Measurements from ENCODE around the gene IFNGR2. TPM values are rescaled to one million over a fixed set of nuclear protein-coding genes. Genes with fewer than 3 reads are reported as not detected.
A peak's percentile ranks its signal among the peaks of the same experiment; 100 is the strongest.

IFNGR2 gene
- total RNA-seq (2022) (47.0 and 56.9 TPM in 2 replicates), Bru-seq, nascent RNA (percentile 76 among the genes with signal in this experiment), BruChase-seq, experiment 1, labeled RNA remaining after a 2-hour chase (percentile 77 among the genes with signal in this experiment), BruChase-seq, experiment 2, labeled RNA remaining after a 6-hour chase (percentile 79 among the genes with signal in this experiment)
- long read RNA-seq, transcript IFNGR2-206 (6 exons, 966 nt): minor isoform, 8 of 191 reads
- long read RNA-seq, transcript IFNGR2-202 (8 exons, 1,742 nt): minor isoform, 5 of 191 reads
- long read RNA-seq, transcript IFNGR2-201 (7 exons, 2,221 nt): major isoform, 154 of 191 reads
- long read RNA-seq, partial matches to known transcripts: 5 of 191 reads
- long read RNA-seq, other reads (novel, unspliced or antisense): 19 of 191 reads

GRCh38 chr21:33403128-33403785 is at the start of gene IFNGR2:
Gene IFNGR2, plus strand, starts transcription at chr21:33403413. Its CDS starts 131 bp downstream, at chr21:33403544.
- Mint-ChIP-seq H3K9me3 (ENCODE audit: unreplicated experiment) (no peaks in the 10 kb centered on the region), H3K27me3 (ENCODE audit: insufficient read depth, unreplicated experiment) (no peaks in the 10 kb centered on the region), H3K27ac (ENCODE audit: unreplicated experiment) (peak within 1 kb of the TSS; percentile 96), H3K36me3 (ENCODE audit: insufficient read depth, unreplicated experiment) (peaks cover 15% of the 10 kb centered on the region), H3K4me3 (ENCODE audit: unreplicated experiment) (peak within 1 kb of the TSS; percentile 99), H3K4me1 (ENCODE audit: low read depth, unreplicated experiment) (peaks cover 17% of the 10 kb centered on the region)
- Histone ChIP-seq H3K9me3 (no peaks in the 10 kb centered on the region), H3K4me3 (ENCODE audit: low read depth, low read length) (peak within 1 kb of the TSS; percentile 89), H3K27me3 (replicated peaks; ENCODE audit: control insufficient read depth, insufficient read depth, low read length) (no peaks in the 10 kb centered on the region), H3K4me1 (peaks cover 26% of the 10 kb centered on the region), H3K36me3 (ENCODE audit: control insufficient read depth, insufficient read depth, low read length) (no peaks in the 10 kb centered on the region)
- TF ChIP-seq CTCF (IDR thresholded peaks at IDR 0.05; ENCODE audit: insufficient read depth in 1 of 2, low read depth in 1 of 2, low read length in 1 of 2, severe bottlenecking in 1 of 2, unreplicated experiment in 1 of 2): no peak
- intact Hi-C loops (cut with micrococcal nuclease; ENCODE audit: unreplicated experiment): no loop called here
- peak in 1 of 2 experiments; percentile 60 for DNase-seq
- POLR2A ChIA-PET: interaction anchor here (1.4 kb wide), 1 partner anchor 10 kb away, joined by 8 read pairs; no protein-coding TSS in a partner anchor
- CTCF ChIA-PET: interaction anchor here (1.5 kb wide), 1 partner anchor 42 kb away, joined by 4 read pairs; no protein-coding TSS in a partner anchor
- BruUV-seq (replicated peaks): no TSS peak

- Mint-ChIP-seq H3K9me3 (ENCODE audit: unreplicated experiment) (no peaks in the 10 kb centered on the region), H3K27ac (ENCODE audit: unreplicated experiment) (no peak overlapping the region), H3K4me1 (ENCODE audit: low read depth, unreplicated experiment) (no peaks in the 10 kb centered on the region), H3K36me3 (ENCODE audit: insufficient read depth, unreplicated experiment) (peaks cover 15% of the 10 kb centered on the region), H3K4me3 (ENCODE audit: unreplicated experiment) (no peak overlapping the region), H3K27me3 (ENCODE audit: insufficient read depth, unreplicated experiment) (no peaks in the 10 kb centered on the region)
- H3K27me3 ChIP-seq (replicated peaks; ENCODE audit: control insufficient read depth, insufficient read depth, low read length): no peaks in the 10 kb centered on the region
- TSS peak; percentile 72 for BruUV-seq (replicated peaks)
- DNase-seq: no peak
- no peaks in the 10 kb centered on the region; the same call in 1 of the 2 replicates for H3K36me3 ChIP-seq (ENCODE audit: control insufficient read depth, insufficient read depth, low read length)
- CTCF ChIA-PET: no interaction called here
- intact Hi-C loops (cut with micrococcal nuclease; ENCODE audit: unreplicated experiment): no loop called here
- POLR2A ChIA-PET: no interaction called here
- no peak overlapping the region for H3K4me3 ChIP-seq (ENCODE audit: low read depth, low read length)
- peaks cover 5% of the 10 kb centered on the region; the same call in 1 of the 2 replicates for H3K4me1 ChIP-seq
- H3K9me3 ChIP-seq: no peaks in the 10 kb centered on the region
- TF ChIP-seq CTCF (IDR thresholded peaks at IDR 0.05; ENCODE audit: insufficient read depth in 1 of 2, low read depth in 1 of 2, low read length in 1 of 2, severe bottlenecking in 1 of 2, unreplicated experiment in 1 of 2): no peak
These were observed 47.9 kb upstream of the IFNGR2 start for GRCh38 chr21:33355355-33355754.

- peaks cover 8% of the 10 kb centered on the region; the same call in 1 of the 2 replicates for H3K4me1 ChIP-seq
These were observed 47.2 kb upstream of the IFNGR2 start for GRCh38 chr21:33355996-33356395.

More at GRCh38 chr21:33355996-33356395, 47.2 kb upstream of the IFNGR2 start:
- H3K27ac Mint-ChIP-seq (ENCODE audit: unreplicated experiment): no peak overlapping the region
- no peak for TF ChIP-seq CTCF (IDR thresholded peaks at IDR 0.05; ENCODE audit: insufficient read depth in 1 of 2, low read depth in 1 of 2, low read length in 1 of 2, severe bottlenecking in 1 of 2, unreplicated experiment in 1 of 2)
- intact Hi-C loops (cut with micrococcal nuclease; ENCODE audit: unreplicated experiment): no loop called here
- no peaks in the 10 kb centered on the region for H3K27me3 Mint-ChIP-seq (ENCODE audit: insufficient read depth, unreplicated experiment)
- H3K36me3 Mint-ChIP-seq (ENCODE audit: insufficient read depth, unreplicated experiment): peaks cover 15% of the 10 kb centered on the region
- Histone ChIP-seq H3K9me3 (no peaks in the 10 kb centered on the region), H3K4me3 (ENCODE audit: low read depth, low read length) (no peak overlapping the region), H3K36me3 (ENCODE audit: control insufficient read depth, insufficient read depth, low read length) (no peaks in the 10 kb centered on the region; the same call in 1 of the 2 replicates), H3K27me3 (replicated peaks; ENCODE audit: control insufficient read depth, insufficient read depth, low read length) (no peaks in the 10 kb centered on the region)
- CTCF ChIA-PET: no interaction called here
- POLR2A ChIA-PET: no interaction called here
- peaks cover 6% of the 10 kb centered on the region for H3K4me1 Mint-ChIP-seq (ENCODE audit: low read depth, unreplicated experiment)
- H3K4me3 Mint-ChIP-seq (ENCODE audit: unreplicated experiment): no peak overlapping the region
- no peak for DNase-seq
- no TSS peak for BruUV-seq (replicated peaks)
- H3K9me3 Mint-ChIP-seq (ENCODE audit: unreplicated experiment): no peaks in the 10 kb centered on the region

Data from Caco-2 (cell line).